GM19035 (cell line): Measurements from ENCODE around the gene GRB10.
"Not testable (repeated sequence)": the region's sequence is repeated elsewhere in the genome, so short reads cannot be mapped to it uniquely, and the experiment has no call there.

Source experiments
- ATAC-seq: cut with Tn5 transposase; IDR thresholded peaks from one replicate; pipeline ENCODE4 v1.9.1; 2021; ENCODE audit not compliant: unreplicated experiment

Gene GRB10

GRCh38 chr7:50558294-50559053 lies 224.2 kb downstream of the GRB10 start:
- no peak for ATAC-seq

GRCh38 chr7:50557099-50557498 lies 225.6 kb downstream of the GRB10 start:
- no peak for ATAC-seq

GRCh38 chr7:50556247-50556991 lies 226.3 kb downstream of the GRB10 start:
- no peak for ATAC-seq

GRCh38 chr7:50555594-50556140 lies 227.0 kb downstream of the GRB10 start:
- no peak for ATAC-seq

- ATAC-seq = no peak
These were observed 228.0 kb downstream of the GRB10 start for GRCh38 chr7:50554431-50555322.

GRCh38 chr7:50553973-50554372 lies 228.7 kb downstream of the GRB10 start:
- no peak for ATAC-seq

- ATAC-seq = no peak
These were observed 229.8 kb downstream of the GRB10 start for GRCh38 chr7:50552921-50553320.

- ATAC-seq = no peak
These were observed 230.6 kb downstream of the GRB10 start for GRCh38 chr7:50552139-50552538.

GRCh38 chr7:50545613-50546012 lies 237.1 kb downstream of the GRB10 start:
- not testable (repeated sequence) for ATAC-seq

GRCh38 chr7:50544992-50545391 lies 237.7 kb downstream of the GRB10 start:
- no peak for ATAC-seq

GRCh38 chr7:50543776-50544442 lies 238.8 kb downstream of the GRB10 start:
- ATAC-seq = no peak

- no peak for ATAC-seq
These were observed 240.6 kb downstream of the GRB10 start for GRCh38 chr7:50542132-50542531.

- no peak for ATAC-seq
These were observed 241.7 kb downstream of the GRB10 start for GRCh38 chr7:50540785-50541579.
